Cortex of kidney (tissue), 1 donor: Measurements from ENCODE around the gene KBTBD4.

Experiments used
- DNase-seq: peaks from one replicate; lab custom pipeline; 2025; lab: John Stamatoyannopoulos, UW

The KBTBD4 gene

GRCh38 chr11:47524291-47524874, 54.4 kb downstream of the KBTBD4 start:
- no peak for DNase-seq

- DNase-seq = no peak
Measured at GRCh38 chr11:47523490-47524225, 55.1 kb downstream of the KBTBD4 start.
